Suprapubic skin (tissue), 4 donors: ENCODE data around the gene RNF133.

Source experiments
- EP300 ChIP-seq: sonication (generic); formaldehyde crosslinking; IDR thresholded peaks from one replicate; pipeline ENCODE4 v1.6.1; 2017; ENCODE audit warnings: antibody characterized with exemption
- POLR2A ChIP-seq, 2 donors: fragments of 450-650 bp; IDR thresholded peaks; one replicate each; pipeline ENCODE4 v1.6.1; 2017; ENCODE audit warnings: antibody characterized with exemption in 2 of 2, mild to moderate bottlenecking in 2 of 2, moderate library complexity in 2 of 2
- POLR2AphosphoS5 ChIP-seq, 3 donors: sonication (generic); formaldehyde crosslinking; IDR thresholded peaks; one replicate each; pipeline ENCODE4 v1.6.1; 2017; ENCODE audit warnings: antibody characterized with exemption in 3 of 3
- TF ChIP-seq, protein P1 (sequence below), 2 donors: fragments of 200-600 bp in 1 of 2; fragments of 450-650 bp in 1 of 2; sonication (generic) in 1 of 2; IDR thresholded peaks; one replicate each; pipeline ENCODE4 v1.5.1; 2016 to 2019; ENCODE audit warnings: antibody characterized with exemption in 2 of 2, mild to moderate bottlenecking in 1 of 2, moderate library complexity in 1 of 2

DNA sequence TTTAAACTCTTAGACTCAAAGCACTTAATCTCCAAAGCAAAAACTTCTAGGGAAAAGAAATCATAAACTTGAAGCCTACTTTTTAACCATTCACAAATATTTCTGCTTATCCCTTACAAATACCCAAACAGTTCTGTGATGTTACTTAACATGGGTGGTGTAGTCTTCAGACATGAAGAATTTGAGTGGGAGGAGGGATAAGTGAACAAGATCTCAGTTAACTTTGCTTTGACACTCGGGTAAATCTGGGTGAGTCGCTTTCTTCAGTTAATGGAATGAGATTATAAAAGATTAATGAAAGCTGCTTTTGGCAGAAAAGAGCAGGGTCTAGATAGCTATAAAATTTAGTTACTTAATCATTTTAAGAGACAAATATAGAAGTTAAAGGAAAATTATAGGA lies 47.5 kb downstream of the RNF133 start:
- no peak for TF ChIP-seq POLR2AphosphoS5 (IDR thresholded peaks at IDR 0.05)
- TF ChIP-seq, protein P1, sequence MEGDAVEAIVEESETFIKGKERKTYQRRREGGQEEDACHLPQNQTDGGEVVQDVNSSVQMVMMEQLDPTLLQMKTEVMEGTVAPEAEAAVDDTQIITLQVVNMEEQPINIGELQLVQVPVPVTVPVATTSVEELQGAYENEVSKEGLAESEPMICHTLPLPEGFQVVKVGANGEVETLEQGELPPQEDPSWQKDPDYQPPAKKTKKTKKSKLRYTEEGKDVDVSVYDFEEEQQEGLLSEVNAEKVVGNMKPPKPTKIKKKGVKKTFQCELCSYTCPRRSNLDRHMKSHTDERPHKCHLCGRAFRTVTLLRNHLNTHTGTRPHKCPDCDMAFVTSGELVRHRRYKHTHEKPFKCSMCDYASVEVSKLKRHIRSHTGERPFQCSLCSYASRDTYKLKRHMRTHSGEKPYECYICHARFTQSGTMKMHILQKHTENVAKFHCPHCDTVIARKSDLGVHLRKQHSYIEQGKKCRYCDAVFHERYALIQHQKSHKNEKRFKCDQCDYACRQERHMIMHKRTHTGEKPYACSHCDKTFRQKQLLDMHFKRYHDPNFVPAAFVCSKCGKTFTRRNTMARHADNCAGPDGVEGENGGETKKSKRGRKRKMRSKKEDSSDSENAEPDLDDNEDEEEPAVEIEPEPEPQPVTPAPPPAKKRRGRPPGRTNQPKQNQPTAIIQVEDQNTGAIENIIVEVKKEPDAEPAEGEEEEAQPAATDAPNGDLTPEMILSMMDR (IDR thresholded peaks at IDR 0.05) = no peak
- no peak for TF ChIP-seq POLR2A (IDR thresholded peaks at IDR 0.05)
- no peak for TF ChIP-seq EP300
